Smooth muscle cell (in vitro differentiated cells): ENCODE data around the gene ACSL5. TPM values are rescaled to one million over a fixed set of nuclear protein-coding genes. Genes with fewer than 3 reads are reported as not detected.

Source experiments
- DNase-seq: peaks from one replicate; lab custom pipeline; 2025; ENCODE audit not compliant: unreplicated experiment; lab: John Stamatoyannopoulos, UW
- H2AFZ ChIP-seq: fragments of 200-600 bp; sonication (generic); 2 replicates; pipeline ENCODE4 v1.6.0; 2016; ENCODE audit warnings: antibody characterized with exemption, low read depth, mild to moderate bottlenecking
- H3F3A ChIP-seq: fragments of 200-600 bp; sonication (generic); 2 replicates; pipeline ENCODE4 v1.6.0; 2017; ENCODE audit warnings: antibody characterized with exemption, low read depth
- H3K27ac ChIP-seq: fragments of 200-600 bp; sonication (generic); 2 replicates; pipeline ENCODE4 v1.5.1; 2016; ENCODE audit warnings: low read depth, mild to moderate bottlenecking
- H3K27me3 ChIP-seq: fragments of 200-600 bp; sonication (generic); 2 replicates; pipeline ENCODE4 v1.6.1; 2016; ENCODE audit warnings: low read depth, mild to moderate bottlenecking
- H3K36me3 ChIP-seq: fragments of 200-600 bp; sonication (generic); 2 replicates; pipeline ENCODE4 v1.5.1; 2016; ENCODE audit warnings: low read depth
- H3K4me1 ChIP-seq: fragments of 200-600 bp; sonication (generic); 2 replicates; pipeline ENCODE4 v1.5.1; 2016; ENCODE audit warnings: low read depth
- H3K4me2 ChIP-seq: fragments of 200-600 bp; sonication (generic); 2 replicates; pipeline ENCODE4 v1.6.0; 2016; ENCODE audit warnings: mild to moderate bottlenecking
- H3K4me3 ChIP-seq: fragments of 200-600 bp; sonication (generic); 2 replicates; pipeline ENCODE4 v1.5.1; 2016; ENCODE audit warnings: mild to moderate bottlenecking
- H3K79me2 ChIP-seq: fragments of 200-600 bp; sonication (generic); 2 replicates; pipeline ENCODE4 v1.6.0; 2016; ENCODE audit warnings: low read depth, mild to moderate bottlenecking
- H3K9ac ChIP-seq: fragments of 200-600 bp; sonication (generic); 2 replicates; pipeline ENCODE4 v1.6.0; 2016; ENCODE audit warnings: low read depth
- H3K9me3 ChIP-seq: fragments of 200-600 bp; sonication (generic); replicated peaks from 2 replicates; pipeline ENCODE4 v1.5.1; 2016; ENCODE audit warnings: low read depth
- H4K20me1 ChIP-seq: fragments of 200-600 bp; sonication (generic); 2 replicates; pipeline ENCODE4 v1.6.0; 2016; ENCODE audit warnings: low read depth
- CTCF ChIP-seq: fragments of 200-600 bp; sonication (generic); IDR thresholded peaks from 2 replicates; pipeline ENCODE4 v1.5.1; 2017; ENCODE audit warnings: borderline replicate concordance, mild to moderate bottlenecking, antibody characterized with exemption; ENCODE audit not compliant: insufficient read depth, poor library complexity, severe bottlenecking
- WGBS: methylation state at CpG from one replicate; pipeline ENCODE4 v1.1.7; 2016; ENCODE audit warnings: low lambda C conversion rate; 5-methylcytosine and 5-hydroxymethylcytosine counted together
- polyA plus RNA-seq: library from polyadenylated mRNA; unstranded; fragments of >200 nt; fragmentation: Nextera tagmentation; extraction: Ambion mirVana; gene quantifications from 2 replicates; pipeline ENCODE4 v1.2.1, GENCODE V29; 2016
- total RNA-seq: library from RNA; depleted of rRNA; stranded (reverse); fragments of >200 nt; gene quantifications from 2 replicates; pipeline ENCODE4 v1.2.3, GENCODE V29; 2014

Gene ACSL5
- total and polyA plus RNA-seq, 2 experiments from 2014 or later = 0.61 TPM; not detected in 1

- WGBS = 76% methylated on average over 6 of the region's 6 CpGs
- Histone ChIP-seq H3K36me3 (no peaks in the 10 kb centered on the region), H3K4me3 (no peak overlapping the region), H2AFZ (no peak overlapping the region), H3K4me1 (no peaks in the 10 kb centered on the region), H3K27ac (no peak overlapping the region), H3K27me3 (no peaks in the 10 kb centered on the region), H3F3A (no peaks in the 10 kb centered on the region), H4K20me1 (no peaks in the 10 kb centered on the region), H3K9ac (no peak overlapping the region), H3K9me3 (no peaks in the 10 kb centered on the region), H3K79me2 (no peaks in the 10 kb centered on the region), H3K4me2 (no peak overlapping the region)
- no peak for DNase-seq
- TF ChIP-seq CTCF = no peak
Measured at GRCh38 chr10:112344261-112344660, 29.7 kb upstream of the ACSL5 start.

GRCh38 chr10:112345202-112345601 lies 28.7 kb upstream of the ACSL5 start:
- Histone ChIP-seq H3K4me3 (no peak overlapping the region), H2AFZ (no peak overlapping the region), H3K4me1 (no peaks in the 10 kb centered on the region), H4K20me1 (no peaks in the 10 kb centered on the region), H3K9me3 (no peaks in the 10 kb centered on the region), H3K36me3 (no peaks in the 10 kb centered on the region), H3K27me3 (no peaks in the 10 kb centered on the region), H3K9ac (no peak overlapping the region), H3K27ac (no peak overlapping the region), H3F3A (no peaks in the 10 kb centered on the region), H3K4me2 (no peak overlapping the region), H3K79me2 (no peaks in the 10 kb centered on the region)
- no peak for DNase-seq
- 79% methylated on average over 3 of the region's 3 CpGs for WGBS
- TF ChIP-seq CTCF = no peak

GRCh38 chr10:112345743-112346142 lies 28.2 kb upstream of the ACSL5 start:
- Histone ChIP-seq H3K79me2 (no peaks in the 10 kb centered on the region), H3K4me3 (no peak overlapping the region), H3K36me3 (no peaks in the 10 kb centered on the region), H3F3A (no peaks in the 10 kb centered on the region), H3K27ac (no peak overlapping the region), H3K27me3 (no peaks in the 10 kb centered on the region), H3K4me2 (no peak overlapping the region), H3K9me3 (no peaks in the 10 kb centered on the region), H4K20me1 (no peaks in the 10 kb centered on the region), H3K9ac (no peak overlapping the region), H3K4me1 (no peaks in the 10 kb centered on the region), H2AFZ (no peak overlapping the region)
- 93% methylated on average over 9 of the region's 9 CpGs for WGBS
- no peak for DNase-seq
- TF ChIP-seq CTCF = no peak

GRCh38 chr10:112346774-112347173 lies 27.1 kb upstream of the ACSL5 start:
- Histone ChIP-seq H2AFZ (no peak overlapping the region), H4K20me1 (no peaks in the 10 kb centered on the region), H3F3A (no peaks in the 10 kb centered on the region), H3K27ac (no peak overlapping the region), H3K4me3 (no peak overlapping the region), H3K79me2 (no peaks in the 10 kb centered on the region), H3K9ac (no peak overlapping the region), H3K4me2 (no peak overlapping the region), H3K9me3 (no peaks in the 10 kb centered on the region), H3K27me3 (no peaks in the 10 kb centered on the region), H3K4me1 (no peaks in the 10 kb centered on the region), H3K36me3 (no peaks in the 10 kb centered on the region)
- DNase-seq = no peak
- TF ChIP-seq CTCF = no peak
- 95% methylated on average over 5 of the region's 5 CpGs for WGBS
